H1 (cell line): ENCODE measurements around the gene ACOT11. TPM values are rescaled to one million over a fixed set of nuclear protein-coding genes. Genes with fewer than 3 reads are reported as not detected.

Experiments used
- ATF2 ChIP-seq: IDR thresholded peaks from 2 replicates; pipeline ENCODE4 v1.6.1; 2012; ENCODE audit warnings: low read length, inconsistent platforms
- polyA plus RNA-seq, 7 experiments: library from polyadenylated mRNA; depleted of rRNA in 3 of 7; stranded (reverse) in 5 of 7; unstranded in 2 of 7; fragments of >200 nt in 5 of 7; fragments of 200-250 nt in 2 of 7; gene quantifications; 1 replicate in 5 of 7; 2 replicates in 1 of 7; 4 replicates in 1 of 7; pipeline versions ENCODE4 v1.2.1 to v1.2.3, GENCODE V29; 2011 to 2013; ENCODE audit warnings: missing spikeins in 2 of 7, mixed read lengths in 2 of 7
- total RNA-seq: library from RNA; stranded (reverse); fragmentation: NEBNext Ultra II Directional; extraction: Animal tissue kit (Norgen Biotek cat#: 25700); gene quantifications from 2 replicates; pipeline ENCODE4 v1.2.1, GENCODE V29; 2021

ACOT11 gene
- total and polyA plus RNA-seq, 2 of the 8 experiments (the other 6 are each of a cell fraction or from before 2014, with no cell fraction given): 3.8 to 4.5 TPM

- no peak for TF ChIP-seq ATF2
Observed at GRCh38 chr1:54579337-54579781, 31.3 kb downstream of the ACOT11 start (continued).
